Measurements from ENCODE around the gene LIPC.

DNA sequence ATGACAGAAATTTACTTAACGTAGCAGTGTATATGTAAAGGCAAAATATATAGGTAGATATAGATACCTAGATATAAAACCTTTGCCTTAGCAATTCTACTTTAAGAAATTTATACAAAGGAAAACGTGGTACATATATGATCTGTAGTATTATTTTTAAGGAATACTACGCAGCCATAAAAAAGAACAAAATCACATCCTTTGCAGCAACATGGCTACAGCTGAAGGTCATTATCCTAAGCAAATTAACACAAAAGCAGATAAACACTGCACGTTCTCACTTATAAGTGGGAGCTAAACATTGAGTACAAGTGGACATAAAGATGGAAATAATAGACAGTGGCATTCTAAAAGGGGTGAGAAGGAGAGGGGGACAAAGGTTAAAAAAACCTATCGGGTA is 14.8 kb upstream of the LIPC start:
- TF ChIP-seq, protein P1, sequence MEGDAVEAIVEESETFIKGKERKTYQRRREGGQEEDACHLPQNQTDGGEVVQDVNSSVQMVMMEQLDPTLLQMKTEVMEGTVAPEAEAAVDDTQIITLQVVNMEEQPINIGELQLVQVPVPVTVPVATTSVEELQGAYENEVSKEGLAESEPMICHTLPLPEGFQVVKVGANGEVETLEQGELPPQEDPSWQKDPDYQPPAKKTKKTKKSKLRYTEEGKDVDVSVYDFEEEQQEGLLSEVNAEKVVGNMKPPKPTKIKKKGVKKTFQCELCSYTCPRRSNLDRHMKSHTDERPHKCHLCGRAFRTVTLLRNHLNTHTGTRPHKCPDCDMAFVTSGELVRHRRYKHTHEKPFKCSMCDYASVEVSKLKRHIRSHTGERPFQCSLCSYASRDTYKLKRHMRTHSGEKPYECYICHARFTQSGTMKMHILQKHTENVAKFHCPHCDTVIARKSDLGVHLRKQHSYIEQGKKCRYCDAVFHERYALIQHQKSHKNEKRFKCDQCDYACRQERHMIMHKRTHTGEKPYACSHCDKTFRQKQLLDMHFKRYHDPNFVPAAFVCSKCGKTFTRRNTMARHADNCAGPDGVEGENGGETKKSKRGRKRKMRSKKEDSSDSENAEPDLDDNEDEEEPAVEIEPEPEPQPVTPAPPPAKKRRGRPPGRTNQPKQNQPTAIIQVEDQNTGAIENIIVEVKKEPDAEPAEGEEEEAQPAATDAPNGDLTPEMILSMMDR (IDR thresholded peaks at IDR 0.05), result no peak
- TF ChIP-seq POLR2A (IDR thresholded peaks at IDR 0.05) (no peak), EP300 (IDR thresholded peaks at IDR 0.05) (no peak)

Data from sigmoid colon (tissue), 4 donors.